ENCODE data around the gene C10orf71. TPM values are rescaled to one million over a fixed set of nuclear protein-coding genes. Genes with fewer than 3 reads are reported as not detected.

The C10orf71 gene
- total RNA-seq, 2 experiments from 2014 or later, result not detected

DNA sequence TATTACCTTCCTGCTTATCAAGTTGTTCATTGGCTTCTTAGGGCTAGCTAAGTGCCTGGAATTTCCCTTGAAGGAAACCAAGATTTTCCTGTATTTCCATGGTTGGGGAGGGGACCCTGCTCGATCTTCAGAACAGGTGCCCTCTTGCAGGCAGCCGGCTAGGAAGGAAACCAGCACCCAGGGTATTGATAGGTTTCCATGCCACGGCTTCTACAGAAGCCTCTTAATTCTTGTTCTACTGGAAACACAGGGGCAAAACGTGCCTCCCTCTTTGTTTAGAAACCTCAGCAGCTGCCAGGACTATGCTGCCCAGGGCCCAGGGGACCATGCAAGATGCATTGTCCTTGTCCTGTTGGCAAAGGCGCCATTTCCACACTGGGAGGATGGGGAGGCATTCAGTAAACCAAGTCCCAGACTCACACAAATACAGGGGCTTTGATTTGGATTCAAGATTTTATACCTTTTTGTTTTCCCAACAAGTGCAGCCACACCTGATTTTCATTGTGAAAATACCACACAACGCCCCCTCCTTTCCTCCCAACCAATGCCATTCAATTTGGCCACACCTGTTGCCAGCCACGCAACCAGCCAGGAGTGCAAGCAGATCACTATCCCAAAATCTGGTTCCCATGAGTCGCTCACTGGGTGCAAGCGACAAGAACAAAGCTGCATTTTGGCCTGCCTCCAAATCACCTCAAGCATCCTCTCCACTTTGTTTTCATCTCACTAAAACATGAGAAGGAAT, 29.6 kb downstream of the C10orf71 start:
- ChIA-PET POLR2A (no interaction called here), CTCF (no interaction called here)

DNA sequence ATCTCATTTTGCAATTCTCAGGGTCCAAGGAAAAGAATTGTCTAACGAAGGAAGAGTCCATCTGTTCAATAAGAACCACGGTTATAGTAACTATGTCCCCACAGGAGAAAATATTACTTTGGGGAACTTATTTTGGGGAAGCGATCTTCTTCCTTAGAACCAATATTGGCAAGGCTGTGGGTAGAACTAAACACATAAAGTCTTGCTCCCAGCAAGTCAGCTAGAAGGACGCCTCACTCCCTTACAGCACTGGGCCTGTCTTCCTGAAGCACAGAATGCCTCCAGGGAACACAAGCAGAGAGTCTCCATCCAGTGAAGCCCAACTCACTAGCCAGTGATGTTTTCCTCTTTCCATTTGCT, 30.2 kb downstream of the C10orf71 start:
- ChIA-PET CTCF (no interaction called here), POLR2A (no interaction called here)

DNA sequence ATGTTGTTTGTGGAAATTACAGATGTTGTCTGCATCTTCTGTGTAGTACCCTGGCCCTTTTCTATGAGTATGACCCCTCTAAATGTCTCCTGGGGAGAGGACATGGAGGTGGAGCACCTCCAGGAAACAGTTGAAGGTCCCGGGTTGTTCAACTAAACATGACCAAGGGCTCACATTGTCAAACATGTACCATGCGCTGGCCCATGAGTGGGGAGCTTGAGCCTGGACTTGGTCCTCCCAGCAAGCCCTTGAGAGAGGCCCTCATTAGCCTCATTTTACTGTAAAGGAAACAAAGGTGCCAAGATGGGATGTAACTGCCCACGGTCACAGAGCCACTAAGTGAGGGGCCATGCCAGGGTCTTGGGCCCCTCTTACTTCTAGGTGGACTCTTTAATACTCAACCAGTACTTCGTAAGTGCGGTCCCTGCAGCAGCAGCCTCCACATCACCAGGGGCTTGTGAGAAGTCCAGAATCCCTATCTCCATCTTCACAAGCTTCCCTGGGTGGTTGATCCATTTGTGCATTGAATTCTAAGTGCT, 31.2 kb downstream of the C10orf71 start:
- ChIA-PET POLR2A (no interaction called here), CTCF (no interaction called here)

DNA sequence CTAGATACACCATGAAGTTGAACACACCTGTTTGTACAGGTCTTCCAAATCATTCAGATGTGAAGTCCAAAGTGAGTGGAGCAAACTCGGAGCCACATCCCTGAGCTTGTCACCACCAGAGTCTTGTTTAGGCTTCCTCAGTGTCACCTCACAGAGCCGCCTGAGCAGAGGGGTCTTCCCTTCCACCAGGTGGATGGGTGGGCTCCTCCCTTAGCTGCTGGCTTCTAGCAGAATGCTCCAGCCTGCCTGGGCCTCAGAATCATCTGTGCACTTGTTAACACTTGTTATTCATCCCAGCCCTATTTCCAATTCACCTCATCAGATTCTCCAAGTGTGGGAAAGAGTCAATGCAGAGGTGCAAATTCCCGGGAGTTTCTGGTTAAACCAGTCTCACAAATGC, 32.5 kb downstream of the C10orf71 start:
- ChIA-PET CTCF (no interaction called here), POLR2A (no interaction called here)

DNA sequence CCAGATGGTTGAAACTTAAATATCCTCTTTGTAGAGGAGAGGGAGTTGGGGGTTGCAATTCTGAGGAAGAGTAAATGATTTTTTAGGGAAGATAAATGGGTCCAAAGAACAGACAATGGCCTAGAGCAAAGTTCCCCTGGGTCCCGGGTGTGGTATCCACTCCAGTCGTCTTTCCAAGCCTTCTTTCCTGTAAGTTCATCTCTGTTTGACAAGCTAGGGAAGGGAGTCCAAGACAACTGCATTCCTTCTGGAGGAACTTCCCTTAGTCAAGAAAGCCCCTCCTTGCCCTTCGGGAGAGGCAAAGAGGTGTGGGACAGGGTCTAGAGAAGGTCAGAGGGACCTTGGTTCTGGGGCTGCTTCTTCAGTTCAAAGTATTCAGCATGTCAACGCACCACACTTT, 33.4 kb downstream of the C10orf71 start:
- ChIA-PET POLR2A (no interaction called here), CTCF (no interaction called here)

DNA sequence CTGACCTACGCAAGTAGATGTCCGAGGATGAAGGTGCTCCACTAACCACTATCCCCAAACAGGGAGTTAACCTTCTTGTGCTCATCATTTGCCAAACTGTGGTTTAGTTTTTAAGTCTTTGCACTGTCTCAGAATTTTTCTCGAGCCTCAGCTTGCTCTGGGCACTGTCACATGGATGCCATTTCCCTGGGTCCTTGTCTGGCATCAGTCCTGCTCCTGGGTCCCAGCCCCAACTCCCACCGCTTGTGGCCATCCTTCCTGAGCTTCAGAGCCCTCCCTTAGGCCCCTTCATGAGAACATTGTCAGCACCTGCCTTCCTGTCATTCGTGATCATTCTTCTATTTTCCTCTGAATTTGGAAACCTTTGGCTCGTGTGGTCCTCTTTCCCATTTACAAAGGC, 33.8 kb downstream of the C10orf71 start:
- POLR2A ChIA-PET, result no interaction called here
- CTCF ChIA-PET, result no interaction called here

DNA sequence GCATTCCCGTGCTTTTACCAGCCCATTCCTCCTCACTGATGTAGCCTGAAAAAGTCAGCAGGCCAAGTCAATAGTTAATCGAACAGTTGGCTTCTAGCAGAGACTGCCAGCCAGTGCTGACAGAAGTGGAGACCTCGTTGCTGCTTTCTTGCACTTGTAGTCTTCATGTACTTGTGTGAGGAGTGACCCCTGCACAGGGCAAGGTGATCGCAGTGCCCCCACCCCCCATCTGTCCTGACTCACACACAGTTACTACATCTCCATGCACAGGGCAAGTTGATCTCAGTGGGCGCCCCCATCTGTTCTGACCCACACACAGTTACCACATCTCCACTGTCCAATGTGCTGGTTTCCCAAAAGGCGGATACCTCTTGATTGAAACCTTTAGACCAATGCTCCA, 34.2 kb downstream of the C10orf71 start:
- POLR2A ChIA-PET, result no interaction called here
- CTCF ChIA-PET, result no interaction called here

DNA sequence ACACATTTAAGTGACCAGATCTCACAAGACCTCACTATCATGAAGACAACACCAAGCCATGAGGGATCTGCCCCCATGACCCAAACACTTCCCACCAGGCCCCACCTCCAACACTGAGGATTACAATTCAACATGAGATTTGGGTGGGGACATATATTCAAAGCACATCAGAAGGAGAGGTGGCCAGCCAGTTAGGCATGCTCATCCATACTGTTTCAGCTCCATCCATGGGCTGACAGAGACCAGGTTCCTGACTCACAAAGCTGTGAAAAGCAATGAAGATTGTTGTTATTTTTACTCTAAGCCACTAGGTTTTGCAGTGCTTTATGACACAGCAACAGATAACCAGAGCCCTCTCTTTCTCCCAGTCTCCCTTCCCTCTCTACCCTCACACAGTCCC, 36.0 kb downstream of the C10orf71 start:
- CTCF ChIA-PET, result no interaction called here
- POLR2A ChIA-PET, result no interaction called here

DNA sequence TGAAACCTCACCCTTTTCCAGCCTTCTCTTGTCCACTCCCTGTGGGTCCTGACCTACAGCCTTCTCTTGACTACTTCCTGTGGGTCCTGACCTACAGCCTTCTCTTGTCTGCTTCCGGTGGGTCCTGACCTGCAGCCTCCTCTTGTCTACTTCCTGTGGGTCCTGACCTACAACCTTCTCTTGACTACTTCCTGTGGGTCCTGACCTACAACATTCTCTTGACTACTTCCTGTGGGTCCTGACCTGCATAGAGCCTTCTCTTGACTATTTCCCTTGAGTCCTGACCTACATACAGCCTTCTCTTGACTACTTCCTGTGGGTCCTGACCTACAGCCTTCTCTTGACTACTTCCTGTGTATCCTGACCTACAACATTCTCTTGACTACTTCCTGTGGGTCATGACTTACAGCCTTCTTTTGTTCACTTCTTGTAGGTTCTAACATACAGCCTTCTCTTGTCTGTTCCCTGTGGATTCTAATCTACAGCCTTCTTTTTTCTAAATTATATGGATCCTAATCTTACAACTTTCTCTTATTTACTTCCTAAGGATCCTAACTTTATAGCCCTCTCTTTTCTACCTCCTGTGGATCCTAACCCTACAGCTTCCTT, 36.5 kb downstream of the C10orf71 start:
- POLR2A ChIA-PET, result no interaction called here
- CTCF ChIA-PET, result no interaction called here

DNA sequence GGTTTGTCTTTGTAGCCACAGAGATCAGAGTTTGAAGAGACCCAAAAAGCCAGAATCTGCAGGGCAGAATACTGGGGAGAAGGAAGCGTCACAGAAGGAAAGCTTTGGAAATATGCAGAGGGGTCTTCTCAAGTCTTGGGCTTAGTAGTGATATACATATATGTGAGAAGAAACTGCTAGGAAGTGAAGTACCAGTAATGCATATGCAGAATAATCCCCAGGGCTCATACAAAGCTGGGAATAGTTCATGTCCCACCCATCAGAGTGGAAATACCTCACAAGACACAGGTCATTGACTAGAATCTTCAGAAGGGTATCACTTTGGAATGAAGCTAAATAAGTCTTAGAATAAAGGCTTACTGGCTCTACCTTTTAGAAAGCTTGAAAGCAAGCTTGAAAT, 39.6 kb downstream of the C10orf71 start:
- ChIA-PET POLR2A (no interaction called here), CTCF (no interaction called here)

DNA sequence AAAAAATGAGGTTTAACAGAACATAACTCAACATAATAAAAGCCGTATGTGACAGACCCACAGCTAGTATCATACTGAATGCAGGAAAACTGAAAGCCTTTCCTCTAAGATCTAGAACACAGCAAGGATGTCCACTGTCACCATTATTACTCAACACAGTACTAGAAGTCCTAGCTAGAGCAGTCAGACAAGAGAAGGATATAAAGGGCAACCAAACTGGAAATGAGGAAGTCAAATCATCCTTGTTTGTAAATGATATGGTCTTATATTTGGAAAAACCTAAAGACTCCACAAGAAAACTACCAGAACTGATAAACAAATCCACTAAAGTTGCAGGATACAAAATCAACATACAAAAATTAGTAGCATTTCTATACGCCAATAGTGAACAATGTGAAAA, 45.9 kb downstream of the C10orf71 start:
- CTCF ChIA-PET, result no interaction called here
- POLR2A ChIA-PET, result no interaction called here

DNA sequence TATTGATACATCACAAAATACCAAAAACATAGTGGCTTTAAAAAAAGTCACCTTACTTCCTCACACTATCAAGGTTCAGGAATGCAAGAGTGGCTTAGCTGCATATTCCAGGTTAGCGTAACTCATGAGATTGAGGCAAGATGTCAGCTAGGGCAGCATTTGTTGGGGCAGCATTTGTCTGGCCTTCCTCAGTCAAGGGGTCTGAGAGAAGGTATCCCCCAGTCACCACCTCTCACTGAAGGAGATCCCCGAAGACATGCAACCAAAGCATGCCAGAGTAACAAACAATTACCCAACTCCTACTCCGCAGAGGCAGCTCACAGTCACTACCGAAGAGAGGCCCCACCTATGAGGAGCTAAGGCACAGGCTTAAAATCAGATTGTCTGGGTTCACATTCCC, 48.4 kb downstream of the C10orf71 start:
- POLR2A ChIA-PET, result no interaction called here
- CTCF ChIA-PET, result no interaction called here

DNA sequence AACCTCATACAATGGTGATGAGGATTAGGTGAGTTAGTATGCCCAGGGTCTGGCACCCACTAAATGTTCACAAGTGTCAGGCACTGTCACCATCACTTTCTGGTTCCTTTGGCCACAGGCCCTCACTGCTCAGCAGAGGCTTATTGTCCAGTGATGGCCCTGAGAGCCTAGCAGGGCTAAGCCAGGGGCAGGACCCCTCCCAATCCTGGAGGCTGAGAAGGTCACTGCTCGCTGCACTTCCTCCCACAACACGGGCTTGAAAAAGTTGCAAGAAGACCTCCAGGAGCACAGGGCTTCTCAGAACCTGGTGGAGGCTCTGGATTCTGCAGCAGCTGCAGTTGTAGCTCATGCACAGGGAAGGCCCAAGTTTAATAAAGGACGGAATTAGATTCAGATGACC, 48.9 kb downstream of the C10orf71 start:
- ChIA-PET POLR2A (no interaction called here), CTCF (no interaction called here)

DNA sequence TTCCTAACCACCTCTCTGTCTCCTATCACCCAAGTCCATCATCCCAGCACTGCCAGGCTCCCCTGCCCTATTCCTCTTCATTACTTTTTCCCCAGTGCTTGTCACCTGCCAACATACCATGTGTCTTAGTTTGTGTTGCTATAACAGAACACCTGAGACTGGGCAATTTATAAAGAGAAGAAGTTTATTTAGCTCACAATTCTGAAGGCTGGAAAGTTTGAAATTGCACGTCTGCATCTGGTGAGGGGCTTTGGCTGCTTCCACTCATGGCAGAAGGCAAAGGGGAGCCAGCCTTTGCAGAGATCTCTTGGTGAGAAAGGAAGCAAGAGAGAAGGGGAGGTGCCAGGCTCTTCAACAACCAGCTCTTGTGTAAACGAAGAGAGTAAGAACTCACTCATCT, 49.6 kb downstream of the C10orf71 start:
- CTCF ChIA-PET, result no interaction called here
- POLR2A ChIA-PET, result no interaction called here

DNA sequence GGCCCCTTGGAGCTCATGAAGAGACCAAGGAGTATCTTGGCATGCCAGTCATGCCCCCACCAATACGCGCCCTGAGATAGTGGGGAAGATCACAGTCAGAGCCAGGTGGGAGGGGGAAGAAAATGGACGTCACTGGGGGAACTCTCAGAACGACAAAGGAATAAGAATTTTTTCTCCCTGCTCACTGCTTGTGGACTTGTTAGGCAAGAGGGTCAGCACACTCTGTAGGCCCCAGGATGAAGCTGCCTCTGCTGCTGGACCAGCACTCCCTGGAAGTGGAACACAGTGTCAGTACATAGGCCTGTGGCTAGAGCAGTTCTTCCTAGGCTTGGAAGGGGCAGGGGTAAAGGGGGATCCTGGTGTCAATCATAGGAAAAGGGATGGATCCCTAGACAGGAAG, 50.4 kb downstream of the C10orf71 start:
- ChIA-PET CTCF (no interaction called here), POLR2A (no interaction called here)

DNA sequence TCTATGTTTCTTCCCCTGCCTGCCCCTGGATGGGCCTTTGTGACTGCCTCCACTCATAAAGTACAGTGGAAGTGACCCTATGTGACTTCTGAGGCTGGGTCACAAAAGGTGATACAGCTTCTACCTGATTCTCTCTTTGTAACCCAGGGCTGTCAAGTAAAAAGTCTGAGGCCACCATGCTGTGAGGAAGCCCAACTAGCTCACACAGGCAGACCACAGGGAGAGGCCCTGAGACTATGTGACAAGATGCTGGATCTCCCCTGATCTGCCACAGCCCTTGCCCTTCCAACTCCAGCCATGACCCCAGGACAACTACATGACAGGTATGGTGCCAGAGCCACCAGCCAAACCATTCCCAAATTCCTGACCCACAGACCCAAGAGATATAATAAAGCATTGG, 51.2 kb downstream of the C10orf71 start:
- ChIA-PET CTCF (no interaction called here), POLR2A (no interaction called here)

DNA sequence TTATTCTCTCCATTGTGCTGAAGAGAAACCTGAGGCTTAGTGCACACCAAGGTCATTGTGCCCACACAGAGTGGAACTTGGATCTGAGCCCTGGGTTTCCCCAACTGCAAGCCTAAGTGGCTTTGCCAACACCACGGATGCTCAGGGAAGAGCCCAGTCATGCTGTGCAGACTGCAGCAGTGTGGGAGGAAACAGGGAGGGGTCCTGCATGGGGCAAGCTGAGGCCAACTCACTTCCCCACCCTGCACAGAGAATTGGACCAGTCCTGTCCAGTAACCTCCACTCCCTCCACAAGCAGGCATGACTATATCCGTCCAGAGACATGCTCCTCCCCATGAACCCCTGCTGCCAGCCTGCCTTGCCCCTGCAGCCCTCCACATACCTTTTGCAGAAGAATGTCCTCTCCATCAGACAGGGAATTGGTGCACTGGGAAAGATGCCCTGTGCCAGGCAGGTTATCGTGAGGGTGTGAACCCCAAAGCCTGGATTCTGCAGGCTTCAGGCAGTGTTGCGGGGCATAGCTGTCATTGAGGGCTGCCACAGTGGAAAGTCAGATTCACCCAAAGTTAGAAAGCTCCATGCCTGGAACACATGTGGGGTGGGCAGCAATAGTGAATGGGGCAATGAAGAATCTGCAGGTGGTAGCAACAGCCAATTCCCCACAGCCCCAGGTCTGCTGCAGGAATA, 52.0 kb downstream of the C10orf71 start:
- ChIA-PET POLR2A (no interaction called here), CTCF (no interaction called here)

DNA sequence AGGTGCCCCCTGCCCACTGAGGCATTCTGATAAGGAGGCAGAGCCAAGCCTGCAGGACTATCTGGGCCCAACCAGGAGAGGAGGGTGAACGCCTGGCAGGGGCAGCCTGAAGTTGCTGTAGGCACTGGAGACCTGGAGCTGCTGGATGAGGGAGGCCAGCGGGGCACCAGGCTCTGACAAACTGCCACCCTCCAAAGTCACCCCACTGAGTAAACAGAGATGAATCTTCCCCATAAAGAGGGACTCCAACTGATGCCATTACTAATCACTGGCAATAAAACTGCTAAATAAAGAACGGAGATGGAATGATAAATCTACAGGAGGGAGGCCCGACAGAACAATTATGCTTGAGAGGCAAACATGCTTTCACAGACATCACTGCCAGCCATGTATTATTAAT, 52.7 kb downstream of the C10orf71 start:
- ChIA-PET POLR2A (no interaction called here), CTCF (no interaction called here)

DNA sequence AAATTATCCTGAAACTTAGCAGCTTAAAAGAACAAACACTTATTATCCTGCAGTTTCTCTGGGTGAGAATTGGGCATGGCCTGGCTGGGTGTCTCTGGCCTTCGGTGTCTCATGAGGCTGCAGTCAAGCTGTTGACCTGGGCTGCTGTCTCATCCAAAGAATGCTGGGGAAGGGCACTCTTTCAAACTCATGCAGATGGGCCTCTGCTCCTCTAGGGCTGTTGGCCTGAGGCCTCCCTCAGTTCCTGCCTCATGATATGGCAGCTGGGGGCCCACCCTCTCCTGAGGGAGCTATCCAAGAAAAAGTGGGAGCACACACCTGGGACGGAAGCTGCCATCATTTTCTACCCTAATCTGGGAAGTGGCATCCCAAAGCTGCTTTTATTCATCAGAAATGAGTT, 53.4 kb downstream of the C10orf71 start:
- ChIA-PET POLR2A (no interaction called here), CTCF (no interaction called here)

DNA sequence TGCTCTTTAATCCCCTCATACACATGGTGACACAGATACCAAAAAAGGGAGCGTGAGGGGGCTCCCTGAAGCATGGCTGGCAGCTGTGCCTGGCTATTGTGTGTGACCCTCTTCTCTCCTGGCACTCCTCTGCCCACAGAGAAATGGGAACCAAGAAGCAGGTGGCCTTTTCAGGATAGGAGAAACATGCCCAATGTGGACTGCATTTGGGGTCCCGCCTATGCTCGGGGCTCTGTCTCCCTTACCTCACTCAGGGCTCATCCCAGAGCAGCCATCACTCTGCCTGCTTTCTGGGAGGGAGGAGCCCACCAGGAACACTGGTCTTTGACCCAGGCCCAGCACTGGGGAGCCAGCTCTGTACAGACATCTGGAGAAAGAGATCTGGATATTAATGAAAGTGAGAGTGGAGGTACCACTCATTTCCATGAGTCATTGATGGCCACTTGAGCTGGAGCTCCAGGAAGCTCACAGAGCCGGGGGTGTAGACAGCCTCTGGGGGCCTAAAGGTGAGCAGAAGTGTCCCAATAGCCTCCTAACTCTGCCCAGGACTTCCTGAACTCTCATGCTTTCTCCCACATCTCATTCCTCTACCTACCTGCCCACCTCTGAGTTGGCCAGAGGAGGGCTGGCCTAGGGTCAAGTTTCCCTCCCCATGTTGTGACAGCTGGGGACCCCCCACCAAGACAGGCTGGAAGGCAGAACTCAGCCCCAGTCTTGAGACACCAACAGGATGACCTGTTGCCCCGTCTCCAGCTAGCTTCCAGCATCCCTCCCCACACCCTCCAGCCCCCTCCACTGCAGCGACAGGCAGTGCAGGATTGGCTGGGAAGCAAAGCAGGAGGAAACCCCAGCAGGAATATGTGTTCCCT, 54.3 kb downstream of the C10orf71 start:
- ChIA-PET POLR2A (no interaction called here), CTCF (no interaction called here)
